Measurements from ENCODE around the gene PLEKHG5.

- TF ChIP-seq CTCF (IDR thresholded peaks at IDR 0.05 in 8 of 11, conservative IDR thresholded peaks at IDR 0.05 in 3 of 11): no peak
- TF ChIP-seq POLR2A (IDR thresholded peaks at IDR 0.05): no peak
Observed at GRCh38 chr1:6511056-6511455, 19.6 kb upstream of the PLEKHG5 start.

All from spleen (tissue), 7 donors.